Epithelial cell of proximal tubule (primary cell): ENCODE results near the gene EYA4. TPM values are rescaled to one million over a fixed set of nuclear protein-coding genes. Genes with fewer than 3 reads are reported as not detected.

Experiments used
- DNase-seq: peaks from one replicate; pipeline ENCODE4 v3.0.0-alpha.2; 2011; ENCODE audit warnings: low read depth
- H3K4me3 ChIP-seq: 2 replicates; pipeline ENCODE4 v1.5.1; 2011; ENCODE audit warnings: low read depth, mild to moderate bottlenecking, low read length
- CTCF ChIP-seq: conservative IDR thresholded peaks from 2 replicates; pipeline ENCODE4 v1.5.1; 2012; ENCODE audit warnings: low read depth, mild to moderate bottlenecking, low read length
- total RNA-seq: library from RNA; depleted of rRNA; stranded (reverse); fragments of >200 nt; gene quantifications from 2 replicates; pipeline ENCODE4 v1.2.3, GENCODE V29; 2015

The EYA4 gene
- total RNA-seq, 1 donor from 2014 or later: not detected

- DNase-seq: no peak
- no peak for TF ChIP-seq CTCF
- H3K4me3 ChIP-seq: no peak overlapping the region
Measured at GRCh38 chr6:133539502-133540259, 298.5 kb downstream of the EYA4 start.

GRCh38 chr6:133540361-133540760 lies 299.2 kb downstream of the EYA4 start:
- TF ChIP-seq CTCF: no peak
- DNase-seq: no peak
- H3K4me3 ChIP-seq: no peak overlapping the region

- no peak overlapping the region for H3K4me3 ChIP-seq
- no peak for TF ChIP-seq CTCF
- no peak for DNase-seq
Measured at GRCh38 chr6:133541040-133541439, 299.9 kb downstream of the EYA4 start.

- DNase-seq: no peak
- TF ChIP-seq CTCF: no peak
- no peak overlapping the region for H3K4me3 ChIP-seq
Measured at GRCh38 chr6:133542056-133542821, 301.1 kb downstream of the EYA4 start.

- TF ChIP-seq CTCF: no peak
- H3K4me3 ChIP-seq: no peak overlapping the region
- DNase-seq: no peak
Measured at GRCh38 chr6:133544419-133544818, 303.3 kb downstream of the EYA4 start.

- TF ChIP-seq CTCF: no peak
- H3K4me3 ChIP-seq: no peak overlapping the region
- no peak for DNase-seq
Measured at GRCh38 chr6:133546098-133546497, 304.9 kb downstream of the EYA4 start.
